ENCODE data around the gene BMPER.

The BMPER gene

DNA sequence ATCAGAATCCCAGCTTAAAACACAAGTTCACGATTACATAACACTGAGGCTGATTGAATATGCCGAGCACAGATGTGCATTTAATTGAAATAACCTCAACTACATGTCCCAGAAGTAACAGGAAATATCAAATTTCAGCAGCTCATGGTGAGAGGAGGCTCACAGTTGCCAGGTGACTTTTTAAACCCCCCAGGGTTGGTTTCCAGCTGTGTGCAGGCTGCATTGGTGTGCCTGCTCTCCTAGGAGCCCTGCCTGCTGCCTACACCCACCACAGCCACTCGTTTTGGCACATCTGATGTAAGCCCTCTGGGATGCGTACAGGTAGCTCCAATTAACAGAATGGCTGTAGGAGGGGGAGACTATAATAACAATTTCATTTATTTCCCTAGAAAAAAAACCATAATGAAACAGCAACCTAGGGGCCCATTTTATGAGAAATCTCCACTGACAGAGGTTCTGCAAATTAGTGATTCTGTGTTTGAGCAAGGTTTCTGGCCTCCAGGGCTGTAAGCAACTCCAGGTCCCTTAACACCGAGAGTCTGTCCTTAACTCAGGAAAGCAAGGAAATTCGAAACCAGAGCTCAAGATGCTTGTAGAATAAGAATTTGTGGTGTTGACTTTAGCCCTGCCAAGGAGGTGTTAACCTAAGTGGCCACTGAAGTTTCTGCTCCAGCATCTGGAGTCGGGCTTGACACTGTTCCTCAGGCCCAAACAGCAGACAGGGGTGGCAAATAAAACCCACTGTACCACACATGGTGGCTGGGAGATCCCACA lies 161.9 kb downstream of the BMPER start:
- H3K9me3 ChIP-seq (ENCODE audit: severe bottlenecking), result no peaks in the 10 kb centered on the region
- no peaks in the 10 kb centered on the region for H3K27me3 ChIP-seq (ENCODE audit: insufficient read depth, low read depth, severe bottlenecking)
- TF ChIP-seq, protein P1, sequence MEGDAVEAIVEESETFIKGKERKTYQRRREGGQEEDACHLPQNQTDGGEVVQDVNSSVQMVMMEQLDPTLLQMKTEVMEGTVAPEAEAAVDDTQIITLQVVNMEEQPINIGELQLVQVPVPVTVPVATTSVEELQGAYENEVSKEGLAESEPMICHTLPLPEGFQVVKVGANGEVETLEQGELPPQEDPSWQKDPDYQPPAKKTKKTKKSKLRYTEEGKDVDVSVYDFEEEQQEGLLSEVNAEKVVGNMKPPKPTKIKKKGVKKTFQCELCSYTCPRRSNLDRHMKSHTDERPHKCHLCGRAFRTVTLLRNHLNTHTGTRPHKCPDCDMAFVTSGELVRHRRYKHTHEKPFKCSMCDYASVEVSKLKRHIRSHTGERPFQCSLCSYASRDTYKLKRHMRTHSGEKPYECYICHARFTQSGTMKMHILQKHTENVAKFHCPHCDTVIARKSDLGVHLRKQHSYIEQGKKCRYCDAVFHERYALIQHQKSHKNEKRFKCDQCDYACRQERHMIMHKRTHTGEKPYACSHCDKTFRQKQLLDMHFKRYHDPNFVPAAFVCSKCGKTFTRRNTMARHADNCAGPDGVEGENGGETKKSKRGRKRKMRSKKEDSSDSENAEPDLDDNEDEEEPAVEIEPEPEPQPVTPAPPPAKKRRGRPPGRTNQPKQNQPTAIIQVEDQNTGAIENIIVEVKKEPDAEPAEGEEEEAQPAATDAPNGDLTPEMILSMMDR (IDR thresholded peaks at IDR 0.05; ENCODE audit: low read depth, low read length), result no peak
- no peak overlapping the region for H3K27ac ChIP-seq
- H3K36me3 ChIP-seq, result no peaks in the 10 kb centered on the region
- H3K4me3 ChIP-seq (ENCODE audit: low read depth, low read length), result no peak overlapping the region
- DNase-seq, result no peak

DNA sequence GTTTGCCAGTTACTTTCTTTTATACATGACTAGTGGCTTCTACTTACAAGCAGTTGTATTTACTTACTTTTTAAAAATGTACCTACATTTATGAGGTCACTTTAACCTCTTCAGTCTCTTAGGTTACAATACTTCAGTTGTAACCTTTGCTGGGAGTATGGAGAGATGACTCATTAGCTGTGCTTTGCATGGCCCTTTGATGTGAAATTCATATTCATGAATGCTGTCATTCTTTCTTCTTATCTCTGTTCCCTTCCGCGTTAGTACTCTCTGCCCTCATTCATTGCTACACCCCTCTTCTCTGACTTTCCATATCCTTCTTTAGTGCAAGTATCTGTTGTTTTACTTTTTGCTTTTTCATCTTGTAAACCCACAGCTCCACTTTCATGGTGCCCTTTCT lies 164.3 kb downstream of the BMPER start:
- Histone ChIP-seq H3K27ac (no peak overlapping the region), H3K4me3 (ENCODE audit: low read depth, low read length) (no peak overlapping the region), H3K9me3 (ENCODE audit: severe bottlenecking) (no peaks in the 10 kb centered on the region), H3K27me3 (ENCODE audit: insufficient read depth, low read depth, severe bottlenecking) (no peaks in the 10 kb centered on the region), H3K36me3 (no peaks in the 10 kb centered on the region)
- TF ChIP-seq, protein P1 (IDR thresholded peaks at IDR 0.05; ENCODE audit: low read depth, low read length), result no peak
- DNase-seq, result no peak

DNA sequence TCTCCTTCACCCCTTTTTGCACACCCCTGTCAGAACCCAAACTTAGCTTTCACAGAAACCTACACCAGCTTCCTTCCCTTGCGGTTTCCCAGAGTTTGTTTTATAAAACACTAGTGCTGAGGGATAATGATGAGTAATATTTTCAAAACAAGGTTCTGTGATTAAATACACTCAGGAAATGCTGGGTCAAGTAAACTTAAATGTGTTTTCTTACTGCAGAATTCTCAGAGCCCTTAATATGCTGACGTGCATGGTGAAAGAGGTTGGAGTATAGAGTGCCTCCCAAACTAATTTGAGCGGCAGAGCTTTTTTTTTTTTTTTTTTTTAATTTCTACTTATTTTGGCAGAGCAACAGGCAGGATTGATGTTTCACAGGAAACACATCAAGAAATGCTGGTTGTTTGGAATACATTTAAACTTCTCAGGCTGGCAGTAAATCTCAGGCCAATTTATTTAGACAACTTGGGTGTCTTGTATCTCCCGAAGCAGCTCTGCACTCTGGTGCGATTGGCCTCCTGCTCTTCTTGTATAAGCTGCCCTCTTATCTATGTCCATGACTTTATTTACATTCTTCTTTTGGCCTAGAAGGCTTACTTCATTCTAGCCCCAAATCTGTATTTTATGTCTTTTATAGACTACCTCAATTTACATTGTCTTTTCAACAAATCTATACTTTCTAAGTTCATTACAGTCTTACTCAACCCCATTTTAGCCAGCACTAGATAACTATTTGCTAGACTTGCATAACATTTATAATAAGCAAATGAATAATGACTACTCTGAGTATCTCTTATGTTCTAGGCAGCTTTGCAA lies 165.4 kb downstream of the BMPER start:
- H3K4me3 ChIP-seq (ENCODE audit: low read depth, low read length), result no peak overlapping the region
- DNase-seq, result no peak
- H3K27ac ChIP-seq, result no peak overlapping the region
- no peaks in the 10 kb centered on the region for H3K9me3 ChIP-seq (ENCODE audit: severe bottlenecking)
- TF ChIP-seq, protein P1 (IDR thresholded peaks at IDR 0.05; ENCODE audit: low read depth, low read length), result no peak
- H3K27me3 ChIP-seq (ENCODE audit: insufficient read depth, low read depth, severe bottlenecking), result no peaks in the 10 kb centered on the region
- H3K36me3 ChIP-seq, result no peaks in the 10 kb centered on the region

DNA sequence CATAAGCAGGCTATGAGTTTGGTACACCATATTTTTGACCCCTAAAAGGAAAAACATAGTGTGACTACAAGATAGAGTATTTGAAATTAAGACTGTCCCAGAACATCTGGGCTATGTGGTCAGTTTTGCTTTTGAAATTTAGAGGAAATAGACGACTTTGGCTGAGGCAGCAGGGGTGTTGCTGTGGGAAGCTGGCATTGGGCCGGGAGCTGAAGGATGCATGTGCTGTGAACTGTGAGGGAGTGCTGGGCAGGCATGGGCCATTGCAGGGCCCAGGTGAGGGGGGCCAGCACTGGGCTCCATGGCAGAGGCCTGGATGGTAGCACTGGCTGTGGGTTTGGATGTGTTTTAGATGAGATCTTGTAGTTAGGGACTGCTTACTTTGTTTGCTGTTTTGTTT lies 168.3 kb downstream of the BMPER start:
- no peak overlapping the region for H3K27ac ChIP-seq
- H3K36me3 ChIP-seq, result no peaks in the 10 kb centered on the region
- no peaks in the 10 kb centered on the region for H3K9me3 ChIP-seq (ENCODE audit: severe bottlenecking)
- DNase-seq, result no peak
- TF ChIP-seq, protein P1 (IDR thresholded peaks at IDR 0.05; ENCODE audit: low read depth, low read length), result no peak
- no peaks in the 10 kb centered on the region for H3K27me3 ChIP-seq (ENCODE audit: insufficient read depth, low read depth, severe bottlenecking)
- no peak overlapping the region for H3K4me3 ChIP-seq (ENCODE audit: low read depth, low read length)

DNA sequence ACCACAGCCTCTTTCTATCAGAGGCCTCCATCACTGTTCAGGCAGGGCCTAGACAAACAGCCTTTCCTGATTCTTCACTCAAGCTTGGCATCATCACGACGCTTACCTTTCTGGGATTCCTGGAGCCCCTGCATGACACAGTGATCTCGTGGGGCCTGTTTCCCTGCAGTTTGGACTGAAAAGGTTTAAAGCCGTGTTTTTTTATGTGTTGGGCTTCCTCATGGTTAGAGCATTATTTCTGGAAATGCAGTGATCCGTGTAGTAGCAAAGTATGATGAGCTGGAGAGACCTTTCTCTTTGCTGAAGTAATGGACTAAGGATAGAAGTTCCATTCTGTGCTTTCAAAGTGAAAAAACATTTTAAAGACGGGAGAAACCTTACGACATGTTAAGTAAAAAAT lies 169.1 kb downstream of the BMPER start:
- no peak for DNase-seq
- no peak overlapping the region for H3K27ac ChIP-seq
- H3K4me3 ChIP-seq (ENCODE audit: low read depth, low read length), result no peak overlapping the region
- H3K36me3 ChIP-seq, result no peaks in the 10 kb centered on the region
- TF ChIP-seq, protein P1 (IDR thresholded peaks at IDR 0.05; ENCODE audit: low read depth, low read length), result no peak
- H3K9me3 ChIP-seq (ENCODE audit: severe bottlenecking), result no peaks in the 10 kb centered on the region
- H3K27me3 ChIP-seq (ENCODE audit: insufficient read depth, low read depth, severe bottlenecking), result no peaks in the 10 kb centered on the region
